K562 (cell line): ENCODE results near the gene NFS1. TPM values are rescaled to one million over a fixed set of nuclear protein-coding genes. Genes with fewer than 3 reads are reported as not detected.

Experiments used
- CHD2 ChIP-seq: IDR thresholded peaks from 2 replicates; pipeline ENCODE4 v1.6.1; 2011; ENCODE audit warnings: low read depth, low read length
- DDX20 ChIP-seq: fragments of 450-650 bp; IDR thresholded peaks from 2 replicates; pipeline ENCODE4 v1.6.1; 2016; ENCODE audit warnings: missing genetic modification characterization, low read depth, mild to moderate bottlenecking, missing compliant biosample characterization, moderate library complexity
- ESRRB ChIP-seq: fragments of 250-450 bp; sonication (Bioruptor Pico); IDR thresholded peaks from 2 replicates; pipeline ENCODE4 v1.5.0; 2020; ENCODE audit warnings: mild to moderate bottlenecking, moderate library complexity, borderline replicate concordance
- TGIF2 ChIP-seq: sonication (generic); formaldehyde crosslinking; IDR thresholded peaks from 2 replicates; pipeline ENCODE4 v1.8.1; 2022; ENCODE audit warnings: mild to moderate bottlenecking, missing genetic modification reagents, moderate library complexity
- YBX1 ChIP-seq: fragments of 450-650 bp; IDR thresholded peaks from 2 replicates; pipeline ENCODE4 v1.7.1; 2016; ENCODE audit warnings: mild to moderate bottlenecking
- ZNF263 ChIP-seq: sonication (generic); formaldehyde crosslinking; IDR thresholded peaks from 2 replicates; pipeline ENCODE4 v1.8.0; 2022; ENCODE audit warnings: mild to moderate bottlenecking, missing genetic modification reagents, borderline replicate concordance
- polyA plus RNA-seq, 8 experiments: library from polyadenylated mRNA; depleted of rRNA in 4 of 8; stranded (reverse) in 5 of 8; unstranded in 3 of 8; fragments of >200 nt; fragmentation: Nextera tagmentation in 2 of 8; fragmentation: Illumina TruSeq in 1 of 8; extraction: Ambion mirVana in 2 of 8; extraction: Trizol in 1 of 8; gene quantifications; 2 replicates each; pipeline versions ENCODE4 v1.2.1 to v1.2.3, GENCODE V29; 2011 to 2014; ENCODE audit warnings: inconsistent platforms in 1 of 8, missing spikeins in 1 of 8
- total RNA-seq, 7 experiments: library from RNA; depleted of rRNA in 6 of 7; stranded (reverse); fragments of >200 nt in 6 of 7; fragmentation: Illumina TruSeq in 2 of 7; extraction: Trizol in 2 of 7; gene quantifications; 2 replicates each; pipeline versions ENCODE4 v1.2.1 to v1.2.3, GENCODE V29; 2011 to 2021; ENCODE audit warnings: low replicate concordance in 1 of 7
- TF ChIP-seq, protein P1 (sequence below): fragments of 200-600 bp; sonication (generic); IDR thresholded peaks from one replicate; pipeline ENCODE4 v1.6.1; 2012; ENCODE audit warnings: mild to moderate bottlenecking, low read depth, low read length, inconsistent platforms
- TF ChIP-seq, protein P2 (sequence below): sonication (generic); formaldehyde crosslinking; IDR thresholded peaks from 2 replicates; pipeline ENCODE4 v1.8.1; 2023; ENCODE audit warnings: mild to moderate bottlenecking, missing genetic modification reagents
- TF ChIP-seq, protein P3 (sequence below): fragments of 250-450 bp; sonication (Bioruptor Pico); IDR thresholded peaks from 2 replicates; pipeline ENCODE4 v1.5.0; 2020; ENCODE audit warnings: mild to moderate bottlenecking
- TF ChIP-seq, protein P4 (sequence below): fragments of 250-450 bp; sonication (Bioruptor Pico); IDR thresholded peaks from 2 replicates; pipeline ENCODE4 v1.9.0; 2021; ENCODE audit warnings: mild to moderate bottlenecking

Gene NFS1
- total and polyA plus RNA-seq, 9 of the 15 experiments (the other 6 are each of a cell fraction or from before 2014, with no cell fraction given): 11.5 to 84.8 (median 47.1) TPM

DNA sequence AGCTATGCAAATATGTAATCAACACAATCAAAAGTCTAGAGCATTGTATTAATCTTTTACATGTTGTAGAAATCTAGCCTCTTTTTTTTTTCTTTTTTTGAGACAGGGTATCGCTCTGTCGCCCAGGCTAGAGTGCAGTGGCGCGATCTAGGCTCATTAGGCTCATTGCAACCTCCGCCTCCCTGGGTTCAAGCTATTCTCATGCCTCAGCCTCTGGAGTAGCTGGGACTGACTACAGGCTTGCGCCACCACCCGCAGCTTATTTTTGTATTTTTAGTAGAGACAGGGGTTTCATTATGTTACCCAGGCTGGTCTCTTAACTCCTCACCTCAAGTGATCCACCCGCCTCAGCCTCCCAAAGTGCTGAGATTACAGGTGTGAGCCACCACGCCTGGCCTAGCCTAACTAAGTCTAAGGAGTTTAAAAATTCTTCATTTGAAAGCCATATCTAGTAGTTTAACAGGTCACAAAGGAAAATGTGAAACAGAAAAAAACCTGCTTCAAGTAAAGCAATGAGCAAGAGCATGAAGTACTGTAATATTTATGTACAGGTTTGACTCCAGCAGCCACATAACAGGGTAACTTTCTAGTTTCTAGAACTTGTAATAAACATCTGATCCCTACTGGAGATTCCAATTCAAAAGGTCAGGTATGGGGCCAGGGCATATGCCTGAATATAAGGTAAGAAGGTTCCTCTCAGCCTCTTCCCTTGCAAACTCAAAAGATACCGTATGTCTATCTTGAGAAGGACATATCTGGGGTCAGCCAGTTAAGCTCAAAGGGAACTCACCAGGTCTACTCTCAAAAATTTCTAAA is 38.8 kb downstream of the NFS1 start (continued):
- TF ChIP-seq, protein P1, sequence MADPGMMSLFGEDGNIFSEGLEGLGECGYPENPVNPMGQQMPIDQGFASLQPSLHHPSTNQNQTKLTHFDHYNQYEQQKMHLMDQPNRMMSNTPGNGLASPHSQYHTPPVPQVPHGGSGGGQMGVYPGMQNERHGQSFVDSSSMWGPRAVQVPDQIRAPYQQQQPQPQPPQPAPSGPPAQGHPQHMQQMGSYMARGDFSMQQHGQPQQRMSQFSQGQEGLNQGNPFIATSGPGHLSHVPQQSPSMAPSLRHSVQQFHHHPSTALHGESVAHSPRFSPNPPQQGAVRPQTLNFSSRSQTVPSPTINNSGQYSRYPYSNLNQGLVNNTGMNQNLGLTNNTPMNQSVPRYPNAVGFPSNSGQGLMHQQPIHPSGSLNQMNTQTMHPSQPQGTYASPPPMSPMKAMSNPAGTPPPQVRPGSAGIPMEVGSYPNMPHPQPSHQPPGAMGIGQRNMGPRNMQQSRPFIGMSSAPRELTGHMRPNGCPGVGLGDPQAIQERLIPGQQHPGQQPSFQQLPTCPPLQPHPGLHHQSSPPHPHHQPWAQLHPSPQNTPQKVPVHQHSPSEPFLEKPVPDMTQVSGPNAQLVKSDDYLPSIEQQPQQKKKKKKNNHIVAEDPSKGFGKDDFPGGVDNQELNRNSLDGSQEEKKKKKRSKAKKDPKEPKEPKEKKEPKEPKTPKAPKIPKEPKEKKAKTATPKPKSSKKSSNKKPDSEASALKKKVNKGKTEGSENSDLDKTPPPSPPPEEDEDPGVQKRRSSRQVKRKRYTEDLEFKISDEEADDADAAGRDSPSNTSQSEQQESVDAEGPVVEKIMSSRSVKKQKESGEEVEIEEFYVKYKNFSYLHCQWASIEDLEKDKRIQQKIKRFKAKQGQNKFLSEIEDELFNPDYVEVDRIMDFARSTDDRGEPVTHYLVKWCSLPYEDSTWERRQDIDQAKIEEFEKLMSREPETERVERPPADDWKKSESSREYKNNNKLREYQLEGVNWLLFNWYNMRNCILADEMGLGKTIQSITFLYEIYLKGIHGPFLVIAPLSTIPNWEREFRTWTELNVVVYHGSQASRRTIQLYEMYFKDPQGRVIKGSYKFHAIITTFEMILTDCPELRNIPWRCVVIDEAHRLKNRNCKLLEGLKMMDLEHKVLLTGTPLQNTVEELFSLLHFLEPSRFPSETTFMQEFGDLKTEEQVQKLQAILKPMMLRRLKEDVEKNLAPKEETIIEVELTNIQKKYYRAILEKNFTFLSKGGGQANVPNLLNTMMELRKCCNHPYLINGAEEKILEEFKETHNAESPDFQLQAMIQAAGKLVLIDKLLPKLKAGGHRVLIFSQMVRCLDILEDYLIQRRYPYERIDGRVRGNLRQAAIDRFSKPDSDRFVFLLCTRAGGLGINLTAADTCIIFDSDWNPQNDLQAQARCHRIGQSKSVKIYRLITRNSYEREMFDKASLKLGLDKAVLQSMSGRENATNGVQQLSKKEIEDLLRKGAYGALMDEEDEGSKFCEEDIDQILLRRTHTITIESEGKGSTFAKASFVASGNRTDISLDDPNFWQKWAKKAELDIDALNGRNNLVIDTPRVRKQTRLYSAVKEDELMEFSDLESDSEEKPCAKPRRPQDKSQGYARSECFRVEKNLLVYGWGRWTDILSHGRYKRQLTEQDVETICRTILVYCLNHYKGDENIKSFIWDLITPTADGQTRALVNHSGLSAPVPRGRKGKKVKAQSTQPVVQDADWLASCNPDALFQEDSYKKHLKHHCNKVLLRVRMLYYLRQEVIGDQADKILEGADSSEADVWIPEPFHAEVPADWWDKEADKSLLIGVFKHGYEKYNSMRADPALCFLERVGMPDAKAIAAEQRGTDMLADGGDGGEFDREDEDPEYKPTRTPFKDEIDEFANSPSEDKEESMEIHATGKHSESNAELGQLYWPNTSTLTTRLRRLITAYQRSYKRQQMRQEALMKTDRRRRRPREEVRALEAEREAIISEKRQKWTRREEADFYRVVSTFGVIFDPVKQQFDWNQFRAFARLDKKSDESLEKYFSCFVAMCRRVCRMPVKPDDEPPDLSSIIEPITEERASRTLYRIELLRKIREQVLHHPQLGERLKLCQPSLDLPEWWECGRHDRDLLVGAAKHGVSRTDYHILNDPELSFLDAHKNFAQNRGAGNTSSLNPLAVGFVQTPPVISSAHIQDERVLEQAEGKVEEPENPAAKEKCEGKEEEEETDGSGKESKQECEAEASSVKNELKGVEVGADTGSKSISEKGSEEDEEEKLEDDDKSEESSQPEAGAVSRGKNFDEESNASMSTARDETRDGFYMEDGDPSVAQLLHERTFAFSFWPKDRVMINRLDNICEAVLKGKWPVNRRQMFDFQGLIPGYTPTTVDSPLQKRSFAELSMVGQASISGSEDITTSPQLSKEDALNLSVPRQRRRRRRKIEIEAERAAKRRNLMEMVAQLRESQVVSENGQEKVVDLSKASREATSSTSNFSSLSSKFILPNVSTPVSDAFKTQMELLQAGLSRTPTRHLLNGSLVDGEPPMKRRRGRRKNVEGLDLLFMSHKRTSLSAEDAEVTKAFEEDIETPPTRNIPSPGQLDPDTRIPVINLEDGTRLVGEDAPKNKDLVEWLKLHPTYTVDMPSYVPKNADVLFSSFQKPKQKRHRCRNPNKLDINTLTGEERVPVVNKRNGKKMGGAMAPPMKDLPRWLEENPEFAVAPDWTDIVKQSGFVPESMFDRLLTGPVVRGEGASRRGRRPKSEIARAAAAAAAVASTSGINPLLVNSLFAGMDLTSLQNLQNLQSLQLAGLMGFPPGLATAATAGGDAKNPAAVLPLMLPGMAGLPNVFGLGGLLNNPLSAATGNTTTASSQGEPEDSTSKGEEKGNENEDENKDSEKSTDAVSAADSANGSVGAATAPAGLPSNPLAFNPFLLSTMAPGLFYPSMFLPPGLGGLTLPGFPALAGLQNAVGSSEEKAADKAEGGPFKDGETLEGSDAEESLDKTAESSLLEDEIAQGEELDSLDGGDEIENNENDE: no peak
- TF ChIP-seq DDX20 (no peak), YBX1 (no peak), TGIF2 (no peak), ZNF263 (CRISPR knock-in tag) (no peak), ESRRB (CRISPR knock-in tag) (no peak), CHD2 (no peak)
- TF ChIP-seq, protein P2, sequence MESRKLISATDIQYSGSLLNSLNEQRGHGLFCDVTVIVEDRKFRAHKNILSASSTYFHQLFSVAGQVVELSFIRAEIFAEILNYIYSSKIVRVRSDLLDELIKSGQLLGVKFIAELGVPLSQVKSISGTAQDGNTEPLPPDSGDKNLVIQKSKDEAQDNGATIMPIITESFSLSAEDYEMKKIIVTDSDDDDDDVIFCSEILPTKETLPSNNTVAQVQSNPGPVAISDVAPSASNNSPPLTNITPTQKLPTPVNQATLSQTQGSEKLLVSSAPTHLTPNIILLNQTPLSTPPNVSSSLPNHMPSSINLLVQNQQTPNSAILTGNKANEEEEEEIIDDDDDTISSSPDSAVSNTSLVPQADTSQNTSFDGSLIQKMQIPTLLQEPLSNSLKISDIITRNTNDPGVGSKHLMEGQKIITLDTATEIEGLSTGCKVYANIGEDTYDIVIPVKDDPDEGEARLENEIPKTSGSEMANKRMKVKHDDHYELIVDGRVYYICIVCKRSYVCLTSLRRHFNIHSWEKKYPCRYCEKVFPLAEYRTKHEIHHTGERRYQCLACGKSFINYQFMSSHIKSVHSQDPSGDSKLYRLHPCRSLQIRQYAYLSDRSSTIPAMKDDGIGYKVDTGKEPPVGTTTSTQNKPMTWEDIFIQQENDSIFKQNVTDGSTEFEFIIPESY: no peak
- TF ChIP-seq, protein P3, sequence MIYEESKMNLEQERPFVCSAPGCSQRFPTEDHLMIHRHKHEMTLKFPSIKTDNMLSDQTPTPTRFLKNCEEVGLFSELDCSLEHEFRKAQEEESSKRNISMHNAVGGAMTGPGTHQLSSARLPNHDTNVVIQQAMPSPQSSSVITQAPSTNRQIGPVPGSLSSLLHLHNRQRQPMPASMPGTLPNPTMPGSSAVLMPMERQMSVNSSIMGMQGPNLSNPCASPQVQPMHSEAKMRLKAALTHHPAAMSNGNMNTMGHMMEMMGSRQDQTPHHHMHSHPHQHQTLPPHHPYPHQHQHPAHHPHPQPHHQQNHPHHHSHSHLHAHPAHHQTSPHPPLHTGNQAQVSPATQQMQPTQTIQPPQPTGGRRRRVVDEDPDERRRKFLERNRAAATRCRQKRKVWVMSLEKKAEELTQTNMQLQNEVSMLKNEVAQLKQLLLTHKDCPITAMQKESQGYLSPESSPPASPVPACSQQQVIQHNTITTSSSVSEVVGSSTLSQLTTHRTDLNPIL: no peak
- TF ChIP-seq, protein P4, sequence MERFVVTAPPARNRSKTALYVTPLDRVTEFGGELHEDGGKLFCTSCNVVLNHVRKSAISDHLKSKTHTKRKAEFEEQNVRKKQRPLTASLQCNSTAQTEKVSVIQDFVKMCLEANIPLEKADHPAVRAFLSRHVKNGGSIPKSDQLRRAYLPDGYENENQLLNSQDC (CRISPR knock-in tag): no peak
